HG03135 (cell line): Measurements from ENCODE around the gene EBF3.

ENCODE experiments used
- ATAC-seq: cut with Tn5 transposase; IDR thresholded peaks from one replicate; pipeline ENCODE4 v1.9.1; 2021; ENCODE audit warnings: mild to moderate bottlenecking, moderate library complexity; ENCODE audit not compliant: unreplicated experiment

The EBF3 gene

GRCh38 chr10:129877773-129878371 lies 86.2 kb downstream of the EBF3 start:
- no peak for ATAC-seq

- ATAC-seq = no peak
Measured at GRCh38 chr10:129876838-129877237, 87.2 kb downstream of the EBF3 start.

GRCh38 chr10:129875993-129876726 lies 87.9 kb downstream of the EBF3 start:
- no peak for ATAC-seq

- ATAC-seq = no peak
Measured at GRCh38 chr10:129873351-129873750, 90.7 kb downstream of the EBF3 start.

GRCh38 chr10:129871966-129872365 lies 92.1 kb downstream of the EBF3 start:
- ATAC-seq = no peak

GRCh38 chr10:129870961-129871621 lies 93.0 kb downstream of the EBF3 start:
- no peak for ATAC-seq

- ATAC-seq = no peak
Measured at GRCh38 chr10:129870474-129870757, 93.7 kb downstream of the EBF3 start.

- ATAC-seq = no peak
Measured at GRCh38 chr10:129869596-129870473, 94.2 kb downstream of the EBF3 start.

- no peak for ATAC-seq
Measured at GRCh38 chr10:129868449-129869035, 95.5 kb downstream of the EBF3 start.

- ATAC-seq = no peak
Measured at GRCh38 chr10:129867631-129868179, 96.4 kb downstream of the EBF3 start.

- ATAC-seq = no peak
Measured at GRCh38 chr10:129866894-129867293, 97.2 kb downstream of the EBF3 start.

- no peak for ATAC-seq
Measured at GRCh38 chr10:129865960-129866359, 98.1 kb downstream of the EBF3 start.

- no peak for ATAC-seq
Measured at GRCh38 chr10:129865413-129865812, 98.7 kb downstream of the EBF3 start.

GRCh38 chr10:129864601-129865126 lies 99.4 kb downstream of the EBF3 start:
- ATAC-seq = no peak

GRCh38 chr10:129864082-129864481 lies 100.0 kb downstream of the EBF3 start:
- no peak for ATAC-seq

GRCh38 chr10:129863201-129863663 lies 100.8 kb downstream of the EBF3 start:
- no peak for ATAC-seq

GRCh38 chr10:129861776-129862531 lies 102.1 kb downstream of the EBF3 start:
- no peak for ATAC-seq

GRCh38 chr10:129860396-129860795 lies 103.7 kb downstream of the EBF3 start:
- ATAC-seq = no peak

GRCh38 chr10:129859536-129859935 lies 104.5 kb downstream of the EBF3 start:
- ATAC-seq = no peak
